Measurements from ENCODE around the gene ANAPC16. TPM values are rescaled to one million over a fixed set of nuclear protein-coding genes. Genes with fewer than 3 reads are reported as not detected.
"Not testable (repeated sequence)": the region's sequence is repeated elsewhere in the genome, so short reads cannot be mapped to it uniquely, and the experiment has no call there.

ANAPC16 gene
- total RNA-seq, 1 experiment from 2014 or later, result 71.1 TPM

- H3K27ac ChIP-seq (ENCODE audit: low read depth, low read length), result peak overlapping the region; percentile 90; the same call in 1 of the 2 replicates
- H2AFZ ChIP-seq (ENCODE audit: low read depth, low read length, poor library complexity, severe bottlenecking), result no peak overlapping the region
- no peak for TF ChIP-seq EZH2 (IDR thresholded peaks at IDR 0.05)
- TF ChIP-seq ZFX (IDR thresholded peaks at IDR 0.05), result 0 out of 2 replicates have a peak, but pooled peaks have one; percentile 17
- no TSS peak for BruUV-seq (replicated peaks)
- ChIA-PET POLR2A (interaction anchor here (0.6 to 13.5 kb wide), 9 partner anchors 14 to 427 kb away, joined by 3 to 371 read pairs (median 3); partner anchors contain the start of gene PSAP), RAD21 (ENCODE audit: low non-redundant PET in 1 of 2, low total read pairs in 2 of 2, uncharacterized antibody in 2 of 2, unreplicated experiment in 2 of 2) (interaction anchor here (0.5 to 1.2 kb wide), 3 partner anchors 42 to 54 kb away, joined by 3 to 4 read pairs (median 3); no protein-coding TSS in a partner anchor), CTCF (interaction anchor here (0.6 to 3.6 kb wide), 10 partner anchors 9 to 1891 kb away, joined by 3 to 17 read pairs (median 3); no protein-coding TSS in a partner anchor)
- no peaks in the 10 kb centered on the region for H3K27me3 ChIP-seq (ENCODE audit: insufficient read depth, low read length)
- H3K4me1 ChIP-seq (ENCODE audit: control insufficient read depth in 1 of 2, insufficient read depth in 2 of 2, low read length in 2 of 2), result peaks cover 31 to 54% of the 10 kb centered on the region in 2 experiments
- peaks cover 19% of the 10 kb centered on the region for H3K79me2 ChIP-seq (ENCODE audit: insufficient read depth, low read length)
- H3K36me3 ChIP-seq (ENCODE audit: control insufficient read depth in 1 of 2, insufficient read depth in 2 of 2, low read length in 2 of 2), result peaks cover 8 to 13% of the 10 kb centered on the region in 2 experiments; a peak in 2 of 4 replicates
- no peaks in the 10 kb centered on the region for H4K20me1 ChIP-seq (ENCODE audit: insufficient read depth)
- no peak overlapping the region for H3K9ac ChIP-seq (ENCODE audit: low read length)
- DNase-seq (ENCODE audit: low read depth, low spot score) (no peak), ATAC-seq (no peak)
- intact Hi-C loops (cut with micrococcal nuclease), result loop anchor here (2.0 kb wide), 3 partner anchors 43 to 59 kb away; no protein-coding TSS in a partner anchor
- H3K9me2 ChIP-seq (ENCODE audit: insufficient read depth), result no peaks in the 10 kb centered on the region
- H3K9me3 ChIP-seq (ENCODE audit: control insufficient read depth in 1 of 2, insufficient read depth in 1 of 2, low read depth in 1 of 2, low read length in 2 of 2), result no peaks in the 10 kb centered on the region
- H3K4me2 ChIP-seq (ENCODE audit: low read length), result no peak overlapping the region; the same call in 1 of the 2 replicates
- H3K4me3 ChIP-seq (replicated peaks in 1 of 2; ENCODE audit: low read depth in 1 of 2, low read length in 2 of 2), result no peak overlapping the region
Measured at GRCh38 chr10:72277996-72278667, 62.3 kb downstream of the ANAPC16 start.

DNA sequence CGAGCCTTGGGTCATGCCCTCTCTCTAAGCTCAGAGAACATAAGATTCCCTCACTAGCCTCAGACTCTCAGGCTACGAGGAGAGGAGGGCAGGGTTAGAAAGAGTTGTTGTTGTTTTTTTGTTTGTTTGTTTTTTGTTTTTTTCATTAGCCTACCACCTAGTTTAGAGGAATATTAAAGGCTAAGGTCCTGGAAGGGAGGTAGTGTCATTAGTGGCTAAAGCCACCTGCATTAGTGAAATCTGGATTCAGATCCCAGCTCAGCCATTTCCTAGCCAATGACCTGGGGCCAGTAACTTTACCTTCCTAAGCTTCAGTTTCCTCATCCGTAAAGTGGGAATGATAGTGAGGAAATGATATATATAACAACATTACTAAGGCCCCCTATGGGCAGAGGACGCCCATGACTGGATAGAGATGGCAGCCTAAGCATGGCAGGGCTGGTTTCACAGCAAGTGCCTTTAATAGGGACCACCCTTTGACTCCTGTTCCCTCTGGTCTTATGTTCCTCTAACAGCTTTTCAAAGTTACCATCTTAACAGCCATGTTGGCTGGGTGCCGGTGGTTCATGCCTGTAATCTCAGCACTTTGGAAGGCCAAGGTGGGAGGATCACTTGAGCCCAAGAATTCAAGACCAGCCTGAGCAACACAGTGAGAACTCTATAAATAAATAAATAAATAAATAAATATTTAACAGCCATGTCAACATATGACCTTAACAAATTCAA lies 63.0 kb downstream of the ANAPC16 start:
- RAD21 ChIA-PET (ENCODE audit: low non-redundant PET in 1 of 2, low total read pairs in 2 of 2, uncharacterized antibody in 2 of 2, unreplicated experiment in 2 of 2), result no interaction called here
- Histone ChIP-seq H3K27me3 (ENCODE audit: insufficient read depth, low read length) (no peaks in the 10 kb centered on the region), H4K20me1 (ENCODE audit: insufficient read depth) (no peaks in the 10 kb centered on the region), H3K9me3 (ENCODE audit: control insufficient read depth in 1 of 2, insufficient read depth in 1 of 2, low read depth in 1 of 2, low read length in 2 of 2) (no peaks in the 10 kb centered on the region), H3K79me2 (ENCODE audit: insufficient read depth, low read length) (peaks cover 18% of the 10 kb centered on the region), H3K36me3 (ENCODE audit: control insufficient read depth in 1 of 2, insufficient read depth in 2 of 2, low read length in 2 of 2) (peaks cover 8 to 13% of the 10 kb centered on the region in 2 experiments; a peak in 2 of 4 replicates), H3K9me2 (ENCODE audit: insufficient read depth) (no peaks in the 10 kb centered on the region), H3K9ac (ENCODE audit: low read length) (no peak overlapping the region), H3K4me3 (replicated peaks in 1 of 2; ENCODE audit: low read depth in 1 of 2, low read length in 2 of 2) (no peak overlapping the region), H3K4me1 (ENCODE audit: control insufficient read depth in 1 of 2, insufficient read depth in 2 of 2, low read length in 2 of 2) (peaks cover 31 to 51% of the 10 kb centered on the region in 2 experiments), H3K27ac (ENCODE audit: low read depth, low read length) (peak overlapping the region; percentile 90; the same call in 1 of the 2 replicates), H3K4me2 (ENCODE audit: low read length) (no peak overlapping the region; the same call in 1 of the 2 replicates), H2AFZ (ENCODE audit: low read depth, low read length, poor library complexity, severe bottlenecking) (no peak overlapping the region)
- ATAC-seq (peak; percentile 35), DNase-seq (ENCODE audit: low read depth, low spot score) (no peak)
- POLR2A ChIA-PET, result interaction anchor here (0.7 to 13.5 kb wide), 8 partner anchors 13 to 428 kb away, joined by 3 to 371 read pairs (median 5); partner anchors contain the start of gene PSAP
- CTCF ChIA-PET, result interaction anchor here (0.9 to 1.4 kb wide), 4 partner anchors 8 to 42 kb away, joined by 3 read pairs; no protein-coding TSS in a partner anchor
- intact Hi-C loops (cut with micrococcal nuclease), result no loop called here
- no peak for TF ChIP-seq EZH2 (IDR thresholded peaks at IDR 0.05)
- TF ChIP-seq, protein P1, sequence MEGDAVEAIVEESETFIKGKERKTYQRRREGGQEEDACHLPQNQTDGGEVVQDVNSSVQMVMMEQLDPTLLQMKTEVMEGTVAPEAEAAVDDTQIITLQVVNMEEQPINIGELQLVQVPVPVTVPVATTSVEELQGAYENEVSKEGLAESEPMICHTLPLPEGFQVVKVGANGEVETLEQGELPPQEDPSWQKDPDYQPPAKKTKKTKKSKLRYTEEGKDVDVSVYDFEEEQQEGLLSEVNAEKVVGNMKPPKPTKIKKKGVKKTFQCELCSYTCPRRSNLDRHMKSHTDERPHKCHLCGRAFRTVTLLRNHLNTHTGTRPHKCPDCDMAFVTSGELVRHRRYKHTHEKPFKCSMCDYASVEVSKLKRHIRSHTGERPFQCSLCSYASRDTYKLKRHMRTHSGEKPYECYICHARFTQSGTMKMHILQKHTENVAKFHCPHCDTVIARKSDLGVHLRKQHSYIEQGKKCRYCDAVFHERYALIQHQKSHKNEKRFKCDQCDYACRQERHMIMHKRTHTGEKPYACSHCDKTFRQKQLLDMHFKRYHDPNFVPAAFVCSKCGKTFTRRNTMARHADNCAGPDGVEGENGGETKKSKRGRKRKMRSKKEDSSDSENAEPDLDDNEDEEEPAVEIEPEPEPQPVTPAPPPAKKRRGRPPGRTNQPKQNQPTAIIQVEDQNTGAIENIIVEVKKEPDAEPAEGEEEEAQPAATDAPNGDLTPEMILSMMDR (IDR thresholded peaks at IDR 0.05 in 2 of 3, conservative IDR thresholded peaks at IDR 0.05 in 1 of 3; ENCODE audit: borderline replicate concordance in 1 of 3, insufficient read depth in 1 of 3, low read depth in 2 of 3, low read length in 2 of 3), result peak in 2 of 3 experiments; percentile 44 to 45; a peak in 4 of 6 replicates
- no TSS peak for BruUV-seq (replicated peaks)

- H3K4me3 ChIP-seq (replicated peaks in 1 of 2; ENCODE audit: low read depth in 1 of 2, low read length in 2 of 2); BruUV-seq (replicated peaks); H3K27ac ChIP-seq (ENCODE audit: low read depth, low read length); DNase-seq (ENCODE audit: low read depth, low spot score); RAD21 ChIA-PET (ENCODE audit: low non-redundant PET in 1 of 2, low total read pairs in 2 of 2, uncharacterized antibody in 2 of 2, unreplicated experiment in 2 of 2); H2AFZ ChIP-seq (ENCODE audit: low read depth, low read length, poor library complexity, severe bottlenecking); H4K20me1 ChIP-seq (ENCODE audit: insufficient read depth); ATAC-seq; CTCF ChIA-PET; H3K27me3 ChIP-seq (ENCODE audit: insufficient read depth, low read length); H3K9ac ChIP-seq (ENCODE audit: low read length); H3K4me2 ChIP-seq (ENCODE audit: low read length); H3K9me2 ChIP-seq (ENCODE audit: insufficient read depth); H3K9me3 ChIP-seq (ENCODE audit: control insufficient read depth in 1 of 2, insufficient read depth in 1 of 2, low read depth in 1 of 2, low read length in 2 of 2); intact Hi-C loops (cut with micrococcal nuclease): not testable (repeated sequence)
- POLR2A ChIA-PET, result interaction anchor here (1.2 to 13.5 kb wide), 4 partner anchors 12 to 59 kb away, joined by 3 to 371 read pairs (median 248); no protein-coding TSS in a partner anchor
- peaks cover 11% of the 10 kb centered on the region for H3K79me2 ChIP-seq (ENCODE audit: insufficient read depth, low read length)
- H3K4me1 ChIP-seq (ENCODE audit: control insufficient read depth in 1 of 2, insufficient read depth in 2 of 2, low read length in 2 of 2), result peaks cover 31 to 46% of the 10 kb centered on the region in 2 experiments
- H3K36me3 ChIP-seq (ENCODE audit: control insufficient read depth in 1 of 2, insufficient read depth in 2 of 2, low read length in 2 of 2), result peaks cover 7 to 11% of the 10 kb centered on the region in 2 experiments; a peak in 2 of 4 replicates
Measured at GRCh38 chr10:72279587-72279986, 63.8 kb downstream of the ANAPC16 start.
